ENCODE data around the gene GHSR. TPM values are rescaled to one million over a fixed set of nuclear protein-coding genes. Genes with fewer than 3 reads are reported as not detected.

Gene GHSR
- polyA plus RNA-seq, 1 donor (not counting 4 experiments of a cell fraction or from before 2014, with no cell fraction given), result not detected

DNA sequence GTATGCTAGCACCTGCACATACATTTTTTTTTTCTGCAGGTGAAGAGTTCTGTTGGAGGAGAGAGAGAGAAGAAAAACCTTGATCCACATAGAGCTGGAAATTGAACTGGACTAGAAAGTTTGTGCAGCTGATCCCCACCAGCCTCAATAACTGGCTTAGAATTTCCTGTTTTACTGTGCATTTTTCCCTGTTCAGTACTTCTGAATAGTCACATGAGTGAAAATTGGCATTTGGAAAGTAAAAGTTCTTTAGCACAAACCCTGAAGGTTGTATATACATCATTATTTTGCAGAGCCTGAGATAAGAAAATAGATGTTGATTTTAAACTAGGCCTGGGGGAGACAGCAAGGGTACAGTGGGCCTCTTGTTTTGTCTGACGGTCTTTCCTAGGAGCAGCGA lies 42.3 kb downstream of the GHSR start:
- dilution Hi-C loops (cut with MboI; ENCODE audit: extremely low pct_ligation_motif_present, low sequenced_read_pairs), result no loop called here
- H3K9me3 ChIP-seq (ENCODE audit: control insufficient read depth, low read depth, low read length), result no peaks in the 10 kb centered on the region
- H3K4me3 ChIP-seq (ENCODE audit: control insufficient read depth in 2 of 3, extremely low read depth in 1 of 3, insufficient read depth in 2 of 3, low read depth in 1 of 3, low read length in 3 of 3), result no peak overlapping the region
- H3K4me2 ChIP-seq (ENCODE audit: control insufficient read depth, extremely low read depth, insufficient read depth, low read depth, low read length), result no peak overlapping the region
- H2AFZ ChIP-seq (ENCODE audit: control insufficient read depth, low read length), result no peak overlapping the region
- no peak for FAIRE-seq
- H3K9ac ChIP-seq (ENCODE audit: control insufficient read depth, extremely low read depth, insufficient read depth, low read length), result no peak overlapping the region
- H3K27me3 ChIP-seq (ENCODE audit: control insufficient read depth, extremely low read depth, insufficient read depth, low read length), result no peaks in the 10 kb centered on the region
- no peak for DNase-seq (ENCODE audit: low read depth, low spot score)
- peaks cover 0 to 3% of the 10 kb centered on the region in 2 experiments for H3K36me3 ChIP-seq (ENCODE audit: control insufficient read depth in 2 of 2, extremely low read depth in 1 of 2, insufficient read depth in 2 of 2, low read length in 2 of 2)
- no peaks in the 10 kb centered on the region for H3K9me1 ChIP-seq (ENCODE audit: control insufficient read depth, extremely low read depth, insufficient read depth, low read length)
- no peaks in the 10 kb centered on the region for H3K79me2 ChIP-seq (ENCODE audit: control insufficient read depth, insufficient read depth, low read length)
- no peak for TF ChIP-seq EZH2 (IDR thresholded peaks at IDR 0.05; ENCODE audit: low read length)
- TF ChIP-seq CTCF (optimal IDR thresholded peaks at IDR 0.05 in 1 of 3, IDR thresholded peaks at IDR 0.05 in 1 of 3, conservative IDR thresholded peaks at IDR 0.05 in 1 of 3; ENCODE audit: extremely low read depth in 1 of 3, insufficient read depth in 2 of 3, low read length in 3 of 3), result no peak
- H3K4me1 ChIP-seq (ENCODE audit: control insufficient read depth, extremely low read depth, insufficient read depth, low read length), result no peaks in the 10 kb centered on the region
- H4K20me1 ChIP-seq (ENCODE audit: control insufficient read depth, extremely low read depth, insufficient read depth, low read length), result no peaks in the 10 kb centered on the region
- no peak overlapping the region for H3K27ac ChIP-seq (ENCODE audit: control insufficient read depth, insufficient read depth, low read length)

GRCh38 chr3:172404237-172404962 lies 43.9 kb downstream of the GHSR start:
- no peak for TF ChIP-seq CTCF (optimal IDR thresholded peaks at IDR 0.05 in 1 of 3, IDR thresholded peaks at IDR 0.05 in 1 of 3, conservative IDR thresholded peaks at IDR 0.05 in 1 of 3; ENCODE audit: extremely low read depth in 1 of 3, insufficient read depth in 2 of 3, low read length in 3 of 3)
- TF ChIP-seq EZH2 (IDR thresholded peaks at IDR 0.05; ENCODE audit: low read length), result no peak
- no peaks in the 10 kb centered on the region for H4K20me1 ChIP-seq (ENCODE audit: control insufficient read depth, extremely low read depth, insufficient read depth, low read length)
- dilution Hi-C loops (cut with MboI; ENCODE audit: extremely low pct_ligation_motif_present, low sequenced_read_pairs), result no loop called here

More at GRCh38 chr3:172404237-172404962, 43.9 kb downstream of the GHSR start:
- H2AFZ ChIP-seq (ENCODE audit: control insufficient read depth, low read length), result no peak overlapping the region
- H3K4me2 ChIP-seq (ENCODE audit: control insufficient read depth, extremely low read depth, insufficient read depth, low read depth, low read length), result no peak overlapping the region
- no peaks in the 10 kb centered on the region for H3K79me2 ChIP-seq (ENCODE audit: control insufficient read depth, insufficient read depth, low read length)
- peaks cover 0 to 3% of the 10 kb centered on the region in 2 experiments for H3K36me3 ChIP-seq (ENCODE audit: control insufficient read depth in 2 of 2, extremely low read depth in 1 of 2, insufficient read depth in 2 of 2, low read length in 2 of 2)
- no peaks in the 10 kb centered on the region for H3K9me1 ChIP-seq (ENCODE audit: control insufficient read depth, extremely low read depth, insufficient read depth, low read length)
- no peak for DNase-seq (ENCODE audit: low read depth, low spot score)
- no peak overlapping the region for H3K27ac ChIP-seq (ENCODE audit: control insufficient read depth, insufficient read depth, low read length)
- no peaks in the 10 kb centered on the region for H3K9me3 ChIP-seq (ENCODE audit: control insufficient read depth, low read depth, low read length)
- H3K27me3 ChIP-seq (ENCODE audit: control insufficient read depth, extremely low read depth, insufficient read depth, low read length), result no peaks in the 10 kb centered on the region
- no peak for FAIRE-seq
- no peak overlapping the region for H3K9ac ChIP-seq (ENCODE audit: control insufficient read depth, extremely low read depth, insufficient read depth, low read length)
- no peak overlapping the region for H3K4me3 ChIP-seq (ENCODE audit: control insufficient read depth in 2 of 3, extremely low read depth in 1 of 3, insufficient read depth in 2 of 3, low read depth in 1 of 3, low read length in 3 of 3)
- H3K4me1 ChIP-seq (ENCODE audit: control insufficient read depth, extremely low read depth, insufficient read depth, low read length), result no peaks in the 10 kb centered on the region

All from keratinocyte (primary cell).